LNCaP clone FGC (cell line): ENCODE data around the gene RAB11FIP4.

Experiments
- DNase-seq: peaks from one replicate; pipeline ENCODE4 v3.0.0-alpha.2; 2011; ENCODE audit warnings: low read depth
- H3K4me3 ChIP-seq: 2 replicates; pipeline ENCODE4 v1.5.1; 2011; ENCODE audit warnings: mild to moderate bottlenecking, low read depth, low read length, control low read depth
- TF ChIP-seq, protein P1 (sequence below): IDR thresholded peaks from 2 replicates; pipeline ENCODE4 v1.5.1; 2012; ENCODE audit warnings: mild to moderate bottlenecking; ENCODE audit not compliant: control insufficient read depth, insufficient read depth; ENCODE audit errors: extremely low read depth

The RAB11FIP4 gene

GRCh38 chr17:31570951-31571892, 179.7 kb downstream of the RAB11FIP4 start:
- no peak for DNase-seq
- H3K4me3 ChIP-seq: no peak overlapping the region
- TF ChIP-seq, protein P1, sequence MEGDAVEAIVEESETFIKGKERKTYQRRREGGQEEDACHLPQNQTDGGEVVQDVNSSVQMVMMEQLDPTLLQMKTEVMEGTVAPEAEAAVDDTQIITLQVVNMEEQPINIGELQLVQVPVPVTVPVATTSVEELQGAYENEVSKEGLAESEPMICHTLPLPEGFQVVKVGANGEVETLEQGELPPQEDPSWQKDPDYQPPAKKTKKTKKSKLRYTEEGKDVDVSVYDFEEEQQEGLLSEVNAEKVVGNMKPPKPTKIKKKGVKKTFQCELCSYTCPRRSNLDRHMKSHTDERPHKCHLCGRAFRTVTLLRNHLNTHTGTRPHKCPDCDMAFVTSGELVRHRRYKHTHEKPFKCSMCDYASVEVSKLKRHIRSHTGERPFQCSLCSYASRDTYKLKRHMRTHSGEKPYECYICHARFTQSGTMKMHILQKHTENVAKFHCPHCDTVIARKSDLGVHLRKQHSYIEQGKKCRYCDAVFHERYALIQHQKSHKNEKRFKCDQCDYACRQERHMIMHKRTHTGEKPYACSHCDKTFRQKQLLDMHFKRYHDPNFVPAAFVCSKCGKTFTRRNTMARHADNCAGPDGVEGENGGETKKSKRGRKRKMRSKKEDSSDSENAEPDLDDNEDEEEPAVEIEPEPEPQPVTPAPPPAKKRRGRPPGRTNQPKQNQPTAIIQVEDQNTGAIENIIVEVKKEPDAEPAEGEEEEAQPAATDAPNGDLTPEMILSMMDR: no peak

DNA sequence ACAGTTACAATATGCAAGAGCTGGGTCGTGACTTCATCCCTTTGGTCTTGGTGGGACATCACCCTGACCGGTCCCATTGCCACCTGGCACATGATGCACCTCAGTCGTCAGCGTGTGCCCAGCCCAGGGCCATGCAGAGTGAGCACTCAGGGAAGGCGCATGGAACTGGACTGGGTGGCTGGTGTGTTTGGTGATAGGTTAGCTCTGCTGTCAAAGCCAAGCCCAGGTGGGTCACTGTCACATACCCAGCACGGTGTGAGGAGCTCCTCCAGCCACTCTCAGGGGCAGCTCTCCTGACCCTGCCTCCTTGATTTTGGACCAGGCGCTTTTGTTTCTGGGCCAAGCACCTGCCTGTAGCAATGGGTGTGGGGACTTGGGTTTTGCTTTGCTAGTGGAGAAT, 180.9 kb downstream of the RAB11FIP4 start:
- TF ChIP-seq, protein P1: no peak
- H3K4me3 ChIP-seq: no peak overlapping the region
- DNase-seq: no peak

DNA sequence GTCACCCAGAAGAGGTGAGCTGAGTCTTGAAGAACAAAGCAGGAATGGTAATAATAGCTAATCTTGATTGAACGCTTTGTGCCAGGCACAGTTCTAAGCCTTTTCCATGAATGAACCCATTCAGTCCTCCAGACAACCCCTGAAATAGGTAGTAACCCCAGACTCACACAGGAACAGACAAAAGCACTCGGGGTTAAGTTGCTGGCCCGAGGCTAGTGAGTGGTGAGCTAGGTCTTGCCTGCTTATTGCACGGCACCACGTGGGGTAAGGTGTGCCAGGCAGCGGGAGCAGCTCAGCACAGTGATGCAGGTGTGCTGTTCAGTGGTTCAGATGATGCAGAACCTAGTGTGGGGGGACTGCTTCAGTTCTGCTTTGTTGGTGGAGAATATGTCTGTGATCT, 181.6 kb downstream of the RAB11FIP4 start:
- no peak for DNase-seq
- TF ChIP-seq, protein P1: no peak

DNA sequence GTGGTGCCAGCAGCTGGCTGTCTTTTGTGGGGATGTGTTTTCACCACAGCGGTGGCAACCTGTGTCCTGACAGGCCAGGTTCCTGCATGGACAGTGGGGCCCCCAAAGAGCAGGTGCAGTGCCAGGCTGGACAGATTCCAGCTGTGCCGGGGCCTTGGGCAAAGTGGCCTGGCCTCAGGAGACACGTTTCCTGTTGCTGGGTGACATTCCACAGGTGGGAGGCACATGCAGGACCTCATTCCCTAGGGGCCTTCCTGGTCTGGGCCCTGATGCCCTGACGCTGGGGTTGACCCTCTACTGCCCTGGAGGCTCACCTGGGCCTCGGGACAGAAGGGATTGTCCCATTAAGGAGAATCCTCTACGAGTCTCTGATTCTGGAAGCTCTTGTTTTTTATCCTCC, 182.4 kb downstream of the RAB11FIP4 start:
- no peak for DNase-seq
- TF ChIP-seq, protein P1: no peak
- H3K4me3 ChIP-seq: no peak overlapping the region

More for the DNA sequence above, 181.6 kb downstream of the RAB11FIP4 start:
- no peak overlapping the region for H3K4me3 ChIP-seq

- no peak for DNase-seq
- TF ChIP-seq, protein P1: no peak
- H3K4me3 ChIP-seq: no peak overlapping the region
These were observed 183.0 kb downstream of the RAB11FIP4 start for GRCh38 chr17:31574458-31574857.

DNA sequence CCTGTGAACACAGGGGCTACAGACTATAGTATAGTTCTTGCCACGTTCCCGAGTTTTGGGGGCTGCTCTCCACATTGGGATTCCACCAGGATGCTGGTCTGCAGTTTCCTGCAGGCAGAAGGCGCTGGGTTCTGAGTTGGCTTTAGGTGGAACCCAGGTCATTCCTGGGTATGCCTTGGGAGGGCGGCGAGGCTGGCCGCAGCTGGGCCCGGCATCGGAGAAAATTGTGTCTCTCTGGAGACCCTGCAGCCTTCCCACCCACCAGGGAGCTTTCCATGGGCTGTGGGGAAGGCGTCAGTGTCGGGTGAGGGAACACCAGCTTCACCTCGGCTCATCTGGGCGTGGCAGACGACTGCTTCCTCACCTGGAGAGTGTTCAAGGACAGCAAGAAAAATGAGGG, 183.6 kb downstream of the RAB11FIP4 start:
- no peak for DNase-seq
- TF ChIP-seq, protein P1: no peak
- H3K4me3 ChIP-seq: no peak overlapping the region
